ENCODE data around the gene GPC6.
A peak's percentile ranks its signal among the peaks of the same experiment; 100 is the strongest.
"Not testable (repeated sequence)": the region's sequence is repeated elsewhere in the genome, so short reads cannot be mapped to it uniquely, and the experiment has no call there.

The GPC6 gene

DNA sequence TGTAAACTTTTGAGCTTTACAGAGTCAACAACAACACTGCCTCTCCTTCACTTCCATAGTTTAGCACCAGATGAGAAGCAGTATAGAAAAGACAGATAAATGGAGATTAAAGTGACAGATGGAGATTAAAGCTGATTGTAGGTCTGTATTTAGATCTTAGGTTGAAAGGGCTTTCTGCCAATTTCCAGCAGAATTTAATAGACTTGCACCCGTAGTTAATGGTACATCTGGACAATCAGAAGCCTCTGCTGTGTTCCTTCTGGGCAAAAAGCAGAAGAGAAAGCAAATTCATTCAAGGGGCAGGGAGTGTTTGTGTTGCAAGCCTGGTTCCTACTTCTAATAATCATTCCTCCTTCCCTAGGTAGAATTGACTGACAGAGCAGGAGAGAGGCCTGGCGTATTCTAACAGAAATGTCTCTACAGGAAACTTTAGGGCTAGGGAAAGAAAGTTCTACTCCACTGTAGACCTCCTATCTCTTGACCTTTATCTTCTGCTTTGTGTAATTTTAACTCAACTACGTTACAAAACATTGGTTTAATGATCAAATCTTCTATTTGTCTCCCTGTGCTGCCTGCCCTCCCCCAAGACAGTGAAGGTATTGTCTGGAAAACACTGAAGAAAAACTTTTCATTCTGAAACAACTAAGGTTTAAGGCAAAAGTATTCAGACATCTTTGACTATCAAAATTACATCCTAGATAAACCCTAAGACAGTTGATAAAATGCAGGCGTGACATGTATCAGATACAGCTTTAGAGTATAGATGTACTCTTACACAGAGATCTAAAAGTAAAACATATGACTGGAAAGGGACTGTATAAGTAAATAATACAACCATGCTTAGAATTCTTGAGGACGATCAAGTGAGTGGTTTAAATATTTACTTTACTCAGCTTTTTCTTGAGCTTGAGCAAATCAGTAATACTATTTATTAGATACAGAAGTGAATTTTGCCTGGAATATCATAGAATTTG lies 44.4 kb downstream of the GPC6 start:
- no peak for DNase-seq

DNA sequence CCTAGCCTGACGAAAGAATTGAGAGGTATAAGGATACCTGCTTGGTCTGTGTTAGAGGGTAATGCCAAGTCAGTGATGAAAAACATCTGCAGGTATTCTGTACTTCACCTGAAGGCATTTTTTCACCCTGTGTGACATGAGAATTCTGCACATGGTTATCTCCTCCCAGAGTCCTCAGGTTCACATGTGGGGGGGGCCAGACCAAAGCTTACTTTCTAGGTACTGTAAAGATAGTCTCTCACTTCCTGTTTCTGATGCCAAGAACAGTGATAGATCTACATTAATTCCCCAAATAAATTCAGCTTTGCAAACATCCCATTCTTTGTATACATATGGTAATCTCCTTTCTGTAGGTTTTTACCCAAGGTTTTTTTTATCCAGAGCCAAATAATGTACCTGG lies 53.4 kb downstream of the GPC6 start:
- DNase-seq: no peak

DNA sequence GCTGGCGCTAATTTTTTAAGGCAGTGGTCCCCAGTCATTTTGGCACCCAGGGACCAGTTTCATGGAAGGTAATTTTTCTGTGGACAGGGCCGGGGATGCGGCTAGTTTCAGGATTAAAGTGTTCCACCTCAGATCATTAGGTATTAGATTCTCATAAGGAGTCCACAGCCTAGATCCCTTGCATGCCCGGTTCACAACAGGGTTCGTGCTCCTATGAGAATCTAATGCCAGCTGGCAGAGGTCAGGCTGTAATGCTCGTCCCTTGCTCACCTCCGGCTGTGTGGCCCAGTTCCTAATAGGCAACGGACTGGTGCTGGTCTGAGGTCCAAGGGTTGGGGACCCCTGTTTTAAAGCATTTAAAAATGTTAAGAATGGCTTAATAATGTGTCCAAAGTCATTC lies 54.1 kb downstream of the GPC6 start:
- DNase-seq: no peak

DNA sequence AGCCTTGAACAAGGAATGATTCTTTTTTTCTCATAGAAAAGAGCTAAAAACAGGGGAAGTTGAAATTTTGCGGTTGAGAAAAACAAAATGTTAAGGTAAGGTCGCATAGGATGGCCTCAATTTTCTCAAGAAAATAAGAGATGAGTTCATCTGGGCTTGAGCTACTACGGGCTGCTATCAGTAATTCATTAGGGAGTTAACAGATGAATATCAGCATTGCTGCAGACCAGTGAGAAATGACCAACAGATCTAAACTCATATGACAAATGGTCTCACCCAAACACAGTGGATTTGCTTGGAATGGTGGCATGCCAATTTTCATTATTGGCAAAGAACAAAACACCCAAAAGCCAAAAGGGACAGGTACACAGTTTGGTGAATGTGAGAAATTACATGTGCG lies 56.6 kb downstream of the GPC6 start:
- no peak for DNase-seq

DNA sequence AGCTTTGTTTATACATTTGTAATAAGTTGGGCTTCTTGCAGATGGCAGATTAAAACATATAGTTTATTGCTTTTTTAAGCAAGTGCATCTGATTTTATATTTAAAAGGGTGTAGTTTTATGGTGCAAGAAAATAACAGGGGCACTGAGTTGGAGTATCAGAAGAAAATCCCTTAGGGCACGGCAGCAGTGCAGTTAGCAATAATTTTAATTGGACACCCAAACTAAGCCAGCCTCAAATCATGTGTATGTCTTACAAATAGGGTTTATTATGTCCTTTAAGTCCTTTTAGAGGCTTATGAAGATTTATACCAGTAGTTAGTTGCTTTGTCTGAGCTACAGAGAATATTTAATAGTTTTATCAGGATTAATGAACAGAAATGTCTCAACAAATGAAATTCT lies 57.5 kb downstream of the GPC6 start:
- DNase-seq: no peak

DNA sequence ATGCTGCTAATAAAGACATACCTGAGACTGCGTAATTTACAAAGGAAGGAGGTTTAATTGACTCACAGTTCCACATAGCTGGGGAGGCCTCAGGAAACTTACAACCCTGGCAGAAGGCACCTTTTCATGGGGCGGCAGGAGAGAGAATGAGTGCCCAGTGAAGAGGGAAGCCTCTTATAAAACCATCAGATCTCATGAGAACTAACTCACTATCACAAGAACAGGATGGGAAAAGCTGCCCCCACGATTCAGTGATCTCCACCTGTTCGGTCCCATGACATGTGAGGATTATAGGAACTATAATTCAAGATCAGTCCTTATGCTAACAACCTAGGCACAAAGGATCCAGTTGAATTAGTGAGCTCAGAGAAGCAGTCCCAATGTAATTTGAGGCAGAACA lies 59.4 kb downstream of the GPC6 start:
- DNase-seq: no peak

DNA sequence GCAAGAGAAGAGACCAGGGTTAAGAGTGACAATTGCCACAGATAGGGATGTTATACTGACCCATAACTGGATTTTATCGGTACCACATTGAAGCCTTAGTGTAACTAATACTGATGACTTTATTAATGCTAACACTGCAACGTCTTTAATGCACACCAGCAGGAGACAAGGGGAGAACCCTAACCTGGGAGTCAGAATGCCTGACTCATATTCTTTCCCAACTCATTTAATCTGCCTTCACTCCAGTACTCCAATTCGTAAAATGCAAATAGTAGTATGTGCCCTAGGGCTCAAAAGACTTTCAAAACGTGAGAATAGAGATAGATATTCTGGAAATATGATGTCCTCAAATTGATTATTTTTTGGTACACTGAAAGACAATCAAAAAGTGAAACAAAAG lies 62.4 kb downstream of the GPC6 start:
- DNase-seq: no peak

DNA sequence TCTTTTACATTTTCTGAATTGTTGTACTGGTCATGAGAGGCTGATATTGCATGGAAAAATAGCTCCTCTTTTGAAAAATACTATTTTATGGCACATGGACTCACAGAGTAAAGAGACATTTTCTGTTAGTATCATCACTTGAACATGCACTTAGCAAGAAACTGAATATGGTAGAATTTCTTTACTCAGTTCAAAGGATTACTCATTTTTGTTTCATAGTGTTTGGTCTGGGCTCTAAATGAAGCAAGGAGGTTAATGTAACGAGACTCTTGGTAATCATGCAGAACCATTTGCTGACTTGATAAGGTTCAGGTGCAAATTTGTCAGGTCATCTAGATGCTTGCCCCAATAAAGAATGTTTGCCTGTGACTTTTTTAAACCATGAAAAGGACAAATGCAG lies 63.2 kb downstream of the GPC6 start:
- no peak for DNase-seq

DNA sequence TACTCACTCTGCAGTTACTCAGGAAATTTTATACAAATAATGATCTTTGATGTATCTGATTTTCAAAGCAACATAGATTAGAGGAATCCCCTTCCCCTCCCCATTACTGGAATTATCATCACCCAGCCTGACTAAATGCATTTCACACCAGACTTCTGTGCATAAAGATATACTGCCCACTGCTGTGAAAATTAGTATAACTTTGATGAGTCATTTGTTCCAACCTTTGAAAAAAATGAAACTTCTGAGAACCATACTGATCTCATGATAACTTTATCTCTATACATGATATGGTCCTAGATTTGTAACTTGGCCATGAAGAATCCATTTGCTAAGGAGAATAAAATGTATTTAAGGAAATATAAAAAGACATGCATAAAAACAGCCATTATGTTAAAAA lies 63.9 kb downstream of the GPC6 start:
- no peak for DNase-seq

DNA sequence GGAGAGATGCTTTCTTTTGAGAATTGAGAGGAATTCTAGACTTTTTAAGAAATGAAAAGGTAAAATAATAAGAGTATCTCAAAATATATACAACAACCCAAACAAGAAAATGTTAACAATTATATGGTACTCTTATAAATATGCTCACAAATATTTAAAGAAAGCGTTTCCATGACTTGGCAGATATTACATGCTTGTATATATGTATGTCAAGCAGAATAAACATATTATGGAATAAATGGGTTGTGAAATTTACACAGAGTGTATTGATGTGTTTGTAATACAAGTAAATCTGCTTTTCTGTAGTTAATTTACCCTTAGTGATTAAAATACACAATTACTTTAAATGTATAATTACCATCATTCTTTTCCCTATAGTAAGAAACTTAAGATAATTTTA lies 65.8 kb downstream of the GPC6 start:
- no peak for DNase-seq

DNA sequence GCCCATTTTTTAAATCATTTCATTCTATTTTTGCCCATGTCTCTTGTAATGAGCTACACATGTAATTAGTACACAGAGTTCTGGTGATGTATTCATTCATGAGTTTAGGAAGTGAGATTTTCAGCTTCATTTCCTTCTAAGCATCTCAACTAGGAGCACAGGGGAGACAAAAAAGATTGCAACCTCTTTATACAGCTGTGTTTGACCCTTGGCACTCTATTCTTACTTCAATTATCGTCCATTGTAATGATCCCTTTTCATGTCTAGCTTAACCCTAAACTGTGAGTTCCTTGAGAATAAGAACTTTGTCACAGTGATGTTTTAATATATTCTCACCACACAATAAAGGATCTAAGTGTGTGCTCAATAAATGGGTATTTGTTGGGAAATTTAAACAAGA lies 67.1 kb downstream of the GPC6 start:
- no peak for DNase-seq

DNA sequence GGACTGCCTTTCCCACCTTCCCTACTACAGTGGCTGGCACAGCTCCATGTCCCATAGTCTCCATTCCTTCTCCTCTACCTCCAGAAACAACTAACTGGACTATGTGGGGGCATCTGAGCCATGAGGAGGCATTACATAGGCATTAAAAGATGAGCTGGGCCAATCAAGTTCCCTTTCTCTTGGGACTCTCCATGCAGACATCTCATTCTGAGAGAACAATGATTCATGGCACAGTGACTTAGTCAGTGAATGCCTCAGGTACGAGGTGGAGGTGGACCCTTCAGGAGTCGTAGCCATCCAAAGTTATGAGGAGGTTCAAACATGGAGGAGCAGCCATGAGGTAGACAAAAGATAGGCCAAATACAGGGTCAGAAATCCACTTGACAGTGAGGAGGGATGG lies 70.0 kb downstream of the GPC6 start:
- no peak for DNase-seq

DNA sequence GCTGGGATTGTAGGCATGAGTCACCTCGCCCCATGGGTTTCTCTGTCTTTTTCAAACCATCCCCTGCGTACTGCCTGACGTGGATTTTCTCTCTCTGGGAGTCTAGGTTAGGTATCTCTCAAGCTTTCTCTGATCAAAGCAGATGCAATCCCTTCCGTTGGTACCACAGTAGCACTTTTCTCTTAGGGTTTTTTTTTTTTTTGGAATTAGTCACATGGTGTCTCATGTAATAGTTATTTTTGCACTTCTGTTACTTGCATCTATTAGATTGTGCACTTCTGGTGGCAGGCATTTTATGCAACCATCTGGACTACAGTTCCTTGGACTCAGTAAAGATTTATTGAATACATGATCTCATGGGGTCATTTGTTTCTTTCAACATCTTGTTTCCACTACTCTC lies 72.1 kb downstream of the GPC6 start:
- no peak for DNase-seq

DNA sequence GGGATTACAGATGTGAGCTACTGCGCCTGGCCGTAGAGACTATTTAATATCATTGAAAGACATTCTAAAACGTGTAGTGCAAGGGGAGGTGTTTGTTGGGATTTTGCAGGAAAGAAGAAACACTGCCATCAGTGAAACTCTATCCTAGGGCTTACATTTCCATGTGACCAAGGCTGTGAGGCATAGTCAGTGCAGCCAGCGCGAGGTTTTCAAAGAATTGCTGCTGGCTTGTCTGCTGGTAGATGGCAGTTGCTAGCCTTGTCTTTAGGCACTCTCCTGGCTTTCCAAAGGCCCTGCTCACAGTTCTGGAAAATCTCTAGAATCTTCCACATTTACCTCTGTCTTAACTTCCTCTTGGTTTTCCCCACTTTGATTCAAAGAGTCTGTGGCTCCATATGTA lies 77.5 kb downstream of the GPC6 start:
- DNase-seq: no peak

DNA sequence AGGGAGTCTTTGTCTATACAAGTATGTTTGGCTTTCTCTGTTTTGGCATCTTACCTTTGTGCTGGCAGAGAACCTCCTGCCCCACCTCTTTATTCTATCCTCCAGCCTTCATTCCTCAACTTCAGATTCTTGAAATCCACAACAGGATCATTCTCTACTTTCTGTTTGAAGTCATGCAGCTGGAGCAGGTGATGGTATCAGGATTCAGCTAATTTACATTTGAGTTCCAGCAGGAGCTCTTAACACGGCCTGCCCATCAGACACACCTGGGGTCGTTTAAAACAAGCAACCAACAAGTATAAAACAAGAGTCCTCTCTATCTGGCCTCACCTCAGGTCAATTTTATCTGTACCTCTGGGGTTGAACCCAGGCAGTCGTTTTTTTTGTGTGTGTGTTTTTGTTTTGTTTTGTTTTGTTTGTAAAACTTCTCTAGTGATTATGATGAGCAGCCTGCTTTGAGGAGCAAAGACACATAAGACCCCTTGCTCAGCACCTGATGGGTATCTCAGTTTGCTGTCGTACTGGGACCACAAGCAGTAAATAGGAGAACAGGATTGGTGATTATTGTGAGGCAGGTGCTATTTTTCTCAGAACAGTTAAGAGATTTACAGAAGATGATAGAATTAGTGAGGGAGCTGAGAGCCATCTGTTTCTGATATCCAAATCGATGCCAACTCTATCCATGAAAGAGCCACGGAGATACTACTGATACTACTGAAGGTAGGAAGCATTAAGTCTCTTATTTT lies 78.4 kb downstream of the GPC6 start:
- no peak for DNase-seq

DNA sequence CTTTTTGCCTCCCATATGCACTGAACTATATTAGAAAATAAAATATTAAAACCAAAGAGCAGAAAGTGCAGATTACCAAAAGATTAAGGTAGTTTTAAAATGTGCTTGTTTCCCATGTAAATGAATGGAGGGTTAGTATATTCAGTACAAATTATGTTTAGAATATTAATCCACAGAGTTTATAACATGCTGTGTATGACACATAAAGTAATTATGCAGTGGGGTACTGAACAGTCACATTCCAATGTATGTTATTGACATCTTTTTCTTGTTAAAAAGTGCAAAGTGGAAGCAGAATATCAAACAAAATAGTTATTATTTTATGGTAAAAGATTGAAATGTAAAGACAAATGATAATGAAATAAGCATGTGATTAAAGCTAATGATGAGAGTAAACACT lies 79.3 kb downstream of the GPC6 start:
- no peak for DNase-seq

DNA sequence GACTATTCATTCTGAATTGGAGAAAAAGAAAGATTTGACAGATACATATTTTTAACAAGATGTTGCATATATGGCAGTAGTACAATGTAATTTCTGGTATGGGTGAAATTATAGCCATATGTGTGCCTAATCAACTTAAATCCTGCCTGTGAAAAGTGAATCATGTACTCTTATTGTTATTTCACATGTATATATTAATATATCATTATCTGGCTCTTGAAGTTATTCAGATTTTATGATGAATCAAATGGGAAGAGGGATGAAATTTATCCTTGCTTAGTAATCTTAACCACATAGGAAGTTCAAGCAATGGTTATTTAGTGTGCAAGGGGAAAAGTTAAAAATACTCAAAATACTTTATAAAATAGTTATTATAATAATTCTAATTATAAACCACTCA lies 80.5 kb downstream of the GPC6 start:
- DNase-seq: no peak

DNA sequence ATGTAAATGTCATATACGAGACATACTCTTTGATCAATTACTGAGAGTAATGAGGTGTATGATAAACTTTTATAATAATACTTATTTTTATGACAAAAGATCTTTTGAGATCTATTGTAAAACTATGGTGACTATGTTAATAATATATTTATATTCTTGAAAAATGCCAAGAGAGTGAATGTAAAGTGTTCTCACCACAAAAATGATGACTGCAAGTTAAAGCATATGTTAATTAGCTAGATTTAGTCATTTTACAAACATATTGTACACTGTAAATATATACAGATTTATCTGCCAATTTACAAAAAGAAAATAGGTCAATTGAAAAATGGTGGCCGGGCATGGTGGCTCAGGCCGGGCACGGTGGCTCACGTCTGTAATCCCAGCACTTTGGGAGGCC lies 81.0 kb downstream of the GPC6 start:
- no peak for DNase-seq

DNA sequence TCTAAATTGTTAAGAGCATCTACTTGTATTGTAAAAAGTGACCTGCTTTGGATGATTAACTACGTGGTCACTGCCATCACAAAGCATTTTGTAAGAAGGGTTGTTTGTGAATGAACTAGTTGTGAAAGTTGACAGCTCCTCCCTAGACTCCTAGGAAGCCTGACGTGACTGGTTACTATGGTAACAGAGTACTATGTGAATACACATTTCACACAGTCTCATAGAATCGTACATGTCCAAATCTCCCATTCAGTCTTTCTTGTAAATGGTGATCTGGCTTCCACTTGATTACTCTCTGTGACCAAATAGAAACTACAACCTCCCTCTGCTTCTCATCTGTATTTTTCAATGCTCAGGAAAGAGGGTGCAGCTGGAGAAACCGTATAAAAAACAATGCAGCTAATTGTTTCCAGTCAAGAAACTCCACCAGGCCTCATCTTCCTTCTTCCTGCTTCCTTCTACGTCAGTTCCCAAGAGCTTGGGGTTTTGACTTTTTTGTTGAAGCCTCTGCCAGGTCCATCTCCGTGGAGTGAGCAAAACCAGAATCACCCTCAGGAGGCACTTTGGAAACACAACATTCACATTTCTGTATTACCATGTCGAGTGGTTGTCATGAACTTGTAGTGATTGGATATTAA lies 83.4 kb downstream of the GPC6 start:
- no peak for DNase-seq

DNA sequence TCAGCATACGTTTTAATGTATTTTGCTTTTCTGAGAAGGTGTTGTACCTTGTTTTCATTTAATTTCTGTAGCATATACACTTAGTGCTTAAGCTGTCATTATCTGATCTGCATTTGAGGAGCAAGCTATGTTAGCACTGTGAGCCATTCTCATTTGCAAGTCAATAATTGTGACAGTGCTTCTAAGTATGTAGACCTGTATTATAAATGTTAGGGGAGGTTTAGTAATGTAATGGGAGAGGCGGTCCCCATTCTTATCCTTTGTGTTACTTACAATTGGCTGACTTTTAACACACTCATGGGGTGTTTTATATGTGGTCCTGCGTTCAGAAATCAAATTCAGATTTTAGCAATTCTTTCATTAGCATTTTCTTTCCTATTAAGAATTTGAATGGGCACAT lies 90.2 kb downstream of the GPC6 start:
- no peak for DNase-seq

DNA sequence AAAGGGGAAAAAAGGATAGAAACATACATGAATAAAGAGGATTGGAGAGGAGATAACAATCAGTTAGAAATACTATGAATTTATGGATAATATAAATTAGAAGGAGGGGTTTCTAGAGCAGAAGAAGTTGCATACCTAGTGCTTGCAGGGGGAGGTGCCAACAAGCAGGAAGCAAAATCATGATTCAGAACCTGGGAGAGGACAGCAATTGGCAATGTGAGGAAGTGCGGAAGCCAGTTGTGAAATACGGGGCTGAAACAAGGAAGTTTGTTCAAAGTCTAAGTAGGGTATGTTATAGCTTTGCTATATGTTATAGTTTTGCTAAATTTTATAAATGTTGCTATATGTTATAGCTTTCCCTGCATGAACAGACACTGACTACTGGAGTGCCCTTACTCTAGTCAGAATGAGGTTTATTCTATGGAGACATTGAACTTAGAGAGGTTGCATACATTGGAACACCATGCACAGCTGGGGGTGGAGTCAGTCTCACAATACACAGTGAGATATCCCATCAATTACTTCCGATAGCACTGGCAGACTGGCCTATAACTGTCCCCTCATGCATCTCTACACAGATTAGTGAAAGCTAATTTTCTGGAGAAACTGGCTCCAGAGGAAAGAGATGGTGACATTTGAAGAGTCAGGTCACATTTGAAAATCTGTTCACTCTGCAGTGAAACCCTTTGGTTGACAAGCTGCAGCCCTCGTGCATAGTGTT lies 92.1 kb downstream of the GPC6 start:
- peak in 1 of 2 donors; percentile 2 for DNase-seq

DNA sequence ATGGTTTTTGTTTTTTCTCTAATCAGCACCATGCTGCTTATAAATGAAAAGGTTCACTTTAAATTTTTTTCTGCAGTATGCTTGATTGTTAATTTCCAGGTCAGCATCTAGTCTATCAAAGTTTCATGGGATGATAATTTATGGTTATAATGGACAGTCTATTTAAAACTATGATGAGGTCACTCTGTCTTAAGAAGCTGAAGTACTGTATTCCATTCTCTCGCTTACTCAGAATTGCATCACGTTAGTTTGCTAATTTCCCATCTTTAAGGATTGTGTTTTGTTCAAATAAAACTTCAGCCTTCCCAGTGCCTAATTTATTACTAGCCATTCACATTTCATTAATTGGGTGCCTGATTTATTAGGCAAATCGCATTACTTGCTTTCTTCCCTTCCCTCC lies 94.3 kb downstream of the GPC6 start:
- DNase-seq: no peak

DNA sequence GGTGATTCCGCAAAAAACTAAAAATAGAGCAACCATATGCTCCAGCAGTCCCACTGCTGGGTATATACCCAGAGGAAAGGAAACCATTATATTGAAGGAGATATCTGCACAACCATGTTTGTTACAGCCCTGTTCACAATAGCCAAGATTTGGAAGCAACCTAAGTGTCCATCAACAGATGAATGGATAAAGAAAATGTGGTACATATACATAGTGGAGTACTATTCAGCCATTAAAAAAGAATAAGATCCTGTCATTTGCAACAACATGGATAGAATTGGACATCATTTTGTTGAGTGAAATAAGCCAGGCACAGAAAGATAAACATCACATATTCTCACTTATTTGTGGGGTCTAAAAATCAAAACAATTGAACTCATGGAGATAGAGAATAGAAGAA lies 97.3 kb downstream of the GPC6 start:
- DNase-seq: not testable (repeated sequence)
